ENCODE data around the gene EXOSC1. TPM values are rescaled to one million over a fixed set of nuclear protein-coding genes. Genes with fewer than 3 reads are reported as not detected.
"Not testable (repeated sequence)": the region's sequence is repeated elsewhere in the genome, so short reads cannot be mapped to it uniquely, and the experiment has no call there.

EXOSC1 gene
- total RNA-seq, 1 donor from 2014 or later: 59.8 TPM

DNA sequence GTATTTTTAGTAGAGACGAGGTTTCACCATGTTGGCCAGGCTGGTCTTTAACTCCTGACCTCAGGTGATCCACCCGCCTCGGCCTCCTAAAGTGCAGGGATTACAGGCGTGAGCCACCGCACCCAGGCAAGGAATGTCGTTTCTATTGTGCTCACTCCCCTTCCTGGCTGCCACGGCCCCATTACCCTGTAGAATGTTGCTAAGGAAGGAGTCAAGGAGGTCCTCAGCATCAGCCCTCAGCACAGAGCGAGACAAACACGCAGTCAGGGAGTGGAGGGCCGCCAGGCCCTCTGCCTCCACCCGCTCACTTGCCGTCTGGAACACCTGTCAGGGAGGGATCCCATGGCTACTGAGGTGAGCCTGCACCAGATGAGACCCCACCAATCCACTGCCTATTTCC, 23.0 kb upstream of the EXOSC1 start:
- H3K27me3 Mint-ChIP-seq; H3K27ac Mint-ChIP-seq; H3K9me3 Mint-ChIP-seq; H3K4me3 Mint-ChIP-seq; DNase-seq; H3K4me1 Mint-ChIP-seq; intact Hi-C loops (cut with micrococcal nuclease): not testable (repeated sequence)
- peaks cover 61% of the 10 kb centered on the region for H3K36me3 Mint-ChIP-seq (ENCODE audit: low read depth)

DNA sequence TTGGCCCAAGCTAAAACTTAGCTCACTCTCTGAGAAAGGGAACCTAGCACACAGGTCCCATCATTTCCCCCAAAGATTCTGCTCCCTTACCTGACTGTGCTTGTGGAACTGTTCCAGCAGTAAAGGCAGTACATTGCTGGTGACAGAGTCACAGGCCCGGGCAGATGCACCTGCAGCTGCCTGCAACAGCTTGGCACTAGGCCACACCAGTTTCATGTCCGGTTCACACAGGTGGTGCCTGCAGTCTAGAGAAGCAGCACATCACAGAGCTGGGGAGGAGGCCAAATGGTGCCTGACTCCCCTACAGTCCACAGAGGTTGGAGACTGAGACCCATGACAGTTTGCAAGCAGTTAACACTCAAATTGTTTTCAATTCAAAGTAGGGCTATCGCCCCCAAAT, 22.4 kb upstream of the EXOSC1 start:
- no peak for DNase-seq
- Mint-ChIP-seq H3K27me3 (no peaks in the 10 kb centered on the region), H3K4me1 (peaks cover 1% of the 10 kb centered on the region), H3K9me3 (no peaks in the 10 kb centered on the region), H3K36me3 (ENCODE audit: low read depth) (peaks cover 60% of the 10 kb centered on the region), H3K4me3 (no peak overlapping the region), H3K27ac (no peak overlapping the region)
- intact Hi-C loops (cut with micrococcal nuclease): no loop called here

DNA sequence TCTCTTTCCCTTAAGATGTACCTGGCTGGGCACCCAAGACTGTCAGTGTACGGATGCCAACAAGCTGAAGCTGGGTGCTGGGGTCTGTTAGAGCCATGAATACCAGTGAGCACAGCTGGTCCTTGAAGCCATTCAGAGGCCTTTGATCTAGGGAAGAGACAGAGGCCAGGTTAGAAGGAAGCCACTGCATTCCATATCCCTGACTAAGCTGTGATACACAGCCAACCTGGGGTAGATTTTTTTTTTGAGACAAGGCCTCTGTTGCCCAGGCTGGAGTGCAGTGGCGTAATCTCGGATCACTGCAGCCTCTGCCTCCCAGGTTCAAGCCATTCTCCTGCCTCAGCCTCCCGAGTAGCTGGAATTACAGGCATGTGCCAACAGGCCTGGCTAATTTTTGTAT, 20.9 kb upstream of the EXOSC1 start:
- Mint-ChIP-seq H3K4me1 (peaks cover 1% of the 10 kb centered on the region), H3K4me3 (no peak overlapping the region), H3K9me3 (no peaks in the 10 kb centered on the region), H3K27me3 (no peaks in the 10 kb centered on the region), H3K36me3 (ENCODE audit: low read depth) (peaks cover 62% of the 10 kb centered on the region), H3K27ac (no peak overlapping the region)
- intact Hi-C loops (cut with micrococcal nuclease): no loop called here
- no peak for DNase-seq

DNA sequence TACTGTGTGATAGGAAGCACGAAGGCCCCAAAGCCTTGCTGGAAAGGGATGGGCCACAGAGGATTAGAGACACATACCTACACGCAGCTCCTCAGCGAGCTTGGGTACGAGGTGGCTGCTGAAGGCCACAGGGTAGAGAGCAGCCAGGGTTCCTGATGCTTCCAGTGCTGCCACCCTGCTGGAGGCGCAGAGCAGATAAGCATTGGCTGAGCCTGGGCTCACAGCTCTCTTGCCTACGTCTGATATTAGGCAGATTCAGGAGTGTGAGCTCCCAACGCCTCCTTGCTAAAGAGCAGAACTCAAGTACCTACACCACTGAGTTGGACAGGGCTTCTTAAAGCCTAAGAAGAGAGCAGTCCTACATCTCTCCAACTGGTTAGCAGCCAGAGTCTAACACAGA, 20.2 kb upstream of the EXOSC1 start:
- intact Hi-C loops (cut with micrococcal nuclease): no loop called here
- Mint-ChIP-seq H3K27ac (no peak overlapping the region), H3K36me3 (ENCODE audit: low read depth) (peaks cover 68% of the 10 kb centered on the region), H3K4me3 (no peak overlapping the region), H3K9me3 (no peaks in the 10 kb centered on the region), H3K4me1 (peaks cover 1% of the 10 kb centered on the region), H3K27me3 (no peaks in the 10 kb centered on the region)
- no peak for DNase-seq

DNA sequence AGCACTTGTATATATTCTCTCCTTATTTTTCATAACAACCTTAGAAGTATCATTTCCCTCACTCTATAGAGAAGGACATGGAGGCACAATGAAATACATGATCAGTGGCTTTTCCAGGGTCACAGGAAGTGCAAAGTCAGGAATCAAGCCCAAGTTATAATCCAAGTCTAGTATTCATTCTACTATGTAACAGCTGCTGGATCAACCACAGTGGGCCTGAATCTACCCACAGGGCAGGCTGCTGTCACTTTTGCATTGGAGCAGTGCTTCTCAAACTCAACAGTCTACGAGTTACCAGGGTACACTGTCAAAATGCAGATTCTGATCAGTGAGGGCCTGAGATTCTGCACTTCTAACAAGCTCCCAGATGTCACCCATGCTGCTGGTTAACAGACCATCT, 18.4 kb upstream of the EXOSC1 start:
- H3K4me1 Mint-ChIP-seq: peaks cover 1% of the 10 kb centered on the region
- no peak overlapping the region for H3K4me3 Mint-ChIP-seq
- peaks cover 70% of the 10 kb centered on the region for H3K36me3 Mint-ChIP-seq (ENCODE audit: low read depth)
- no peaks in the 10 kb centered on the region for H3K9me3 Mint-ChIP-seq
- no peak for DNase-seq
- H3K27ac Mint-ChIP-seq: peak overlapping the region; percentile 43
- no peaks in the 10 kb centered on the region for H3K27me3 Mint-ChIP-seq
- intact Hi-C loops (cut with micrococcal nuclease): no loop called here

DNA sequence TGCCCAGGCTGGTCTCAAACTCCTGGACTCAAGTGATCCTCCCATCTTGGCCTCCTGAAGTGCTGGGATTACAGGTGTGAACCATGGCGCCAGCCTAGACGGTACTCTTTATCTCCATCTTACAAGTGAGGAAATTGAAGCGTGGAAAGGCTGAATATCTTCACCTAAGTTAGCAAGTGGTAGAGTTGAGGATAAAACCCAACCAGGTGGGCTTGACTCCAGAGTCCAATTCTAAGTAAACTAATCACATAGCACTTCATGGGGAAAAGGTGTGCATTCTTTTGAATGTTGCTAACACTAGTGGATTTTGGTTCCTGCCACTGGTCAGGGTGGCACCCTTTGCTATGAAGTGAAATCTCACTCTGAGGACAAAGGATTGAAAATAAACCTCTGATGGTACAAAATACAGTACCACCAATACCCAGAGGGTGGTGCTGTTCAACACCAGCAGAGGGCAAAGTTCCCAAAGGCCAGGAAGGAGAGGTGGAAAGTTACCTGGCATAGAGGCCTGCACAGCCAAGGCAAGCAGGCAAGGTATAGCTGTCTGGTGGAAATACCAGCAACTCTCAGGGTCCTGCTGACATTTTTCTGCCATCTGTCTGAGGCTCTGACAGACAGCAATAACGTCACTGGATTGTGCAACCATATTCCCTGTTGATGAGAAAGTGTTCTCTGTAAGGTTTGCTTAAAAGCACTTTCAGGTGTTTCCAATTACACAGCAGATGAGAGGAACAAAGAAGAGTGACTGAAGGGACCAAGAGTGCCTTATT, 17.7 kb upstream of the EXOSC1 start:
- intact Hi-C loops (cut with micrococcal nuclease): loop anchor here (1.0 kb wide), 1 partner anchor 90 kb away; no protein-coding TSS in a partner anchor
- Mint-ChIP-seq H3K4me3 (no peak overlapping the region), H3K9me3 (no peaks in the 10 kb centered on the region), H3K27me3 (no peaks in the 10 kb centered on the region), H3K27ac (peak overlapping the region; percentile 43), H3K36me3 (ENCODE audit: low read depth) (peaks cover 69% of the 10 kb centered on the region), H3K4me1 (peaks cover 1% of the 10 kb centered on the region)
- peak; percentile 83 for DNase-seq

DNA sequence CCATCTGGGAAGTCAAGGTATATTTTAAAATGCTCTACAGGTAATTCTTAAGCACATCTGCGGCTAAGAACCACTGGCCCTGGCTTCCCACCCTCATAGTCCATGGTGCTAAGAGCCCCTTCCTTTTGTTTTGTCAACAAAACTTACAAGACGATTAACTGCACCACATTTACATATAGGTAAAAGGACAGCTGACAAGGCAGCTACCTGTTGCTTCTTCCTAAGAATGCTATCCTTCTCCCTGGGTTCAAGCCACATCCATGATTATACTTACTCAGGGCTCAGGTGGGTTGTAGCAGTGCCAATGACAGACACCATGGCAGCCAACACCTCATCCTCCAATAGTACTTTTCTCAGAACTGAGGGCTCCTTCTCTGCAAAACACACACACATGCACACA, 16.5 kb upstream of the EXOSC1 start:
- H3K27me3 Mint-ChIP-seq: no peaks in the 10 kb centered on the region
- peaks cover 1% of the 10 kb centered on the region for H3K4me1 Mint-ChIP-seq
- DNase-seq: no peak
- peaks cover 69% of the 10 kb centered on the region for H3K36me3 Mint-ChIP-seq (ENCODE audit: low read depth)
- no peak overlapping the region for H3K4me3 Mint-ChIP-seq
- peak overlapping the region; percentile 15 for H3K27ac Mint-ChIP-seq
- intact Hi-C loops (cut with micrococcal nuclease): no loop called here
- H3K9me3 Mint-ChIP-seq: no peaks in the 10 kb centered on the region

DNA sequence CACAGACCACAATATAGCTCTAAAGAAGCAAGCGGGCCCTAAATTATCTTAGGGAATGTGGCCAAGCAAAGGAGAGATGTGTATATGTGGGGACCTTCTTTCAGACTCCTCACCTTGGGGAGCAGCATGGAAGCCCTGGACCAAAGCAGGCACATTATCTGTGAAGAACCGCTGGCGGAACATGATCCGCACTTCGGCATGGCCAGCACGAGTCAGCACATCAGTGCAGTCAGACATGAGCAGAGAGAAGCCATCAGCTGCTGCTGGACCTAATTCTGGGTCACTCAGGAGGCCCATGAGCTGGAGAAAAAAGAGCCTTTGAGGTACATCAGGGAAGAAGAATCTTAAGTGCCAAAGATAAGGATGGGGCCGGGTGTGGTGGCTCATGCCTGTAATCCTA, 14.1 kb upstream of the EXOSC1 start:
- Mint-ChIP-seq H3K4me1 (peaks cover 6% of the 10 kb centered on the region), H3K27ac (no peak overlapping the region), H3K36me3 (ENCODE audit: low read depth) (peaks cover 74% of the 10 kb centered on the region), H3K9me3 (no peaks in the 10 kb centered on the region), H3K27me3 (no peaks in the 10 kb centered on the region), H3K4me3 (no peak overlapping the region)
- DNase-seq: no peak
- intact Hi-C loops (cut with micrococcal nuclease): no loop called here

DNA sequence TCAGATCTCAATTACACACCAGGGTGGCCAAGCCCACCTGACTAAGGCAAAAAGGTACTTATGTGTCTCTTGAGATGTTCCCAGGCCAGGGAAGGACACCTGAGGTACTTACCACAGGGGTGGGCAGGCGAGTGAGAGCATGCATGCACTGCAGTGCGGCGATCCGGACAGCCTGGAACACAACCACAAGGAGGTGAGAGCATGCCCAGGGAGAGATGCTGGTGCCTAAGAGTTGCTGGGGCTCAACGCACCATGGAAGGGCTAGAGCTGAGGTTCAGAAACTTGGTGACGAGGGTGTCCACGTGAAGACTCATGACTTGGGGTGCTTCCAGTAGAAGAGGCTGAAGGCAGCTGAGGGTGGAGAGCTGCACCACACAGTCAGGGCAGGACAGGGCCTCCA, 13.3 kb upstream of the EXOSC1 start:
- no peak overlapping the region for H3K27ac Mint-ChIP-seq
- H3K27me3 Mint-ChIP-seq: no peaks in the 10 kb centered on the region
- H3K4me3 Mint-ChIP-seq: no peak overlapping the region
- H3K4me1 Mint-ChIP-seq: peaks cover 14% of the 10 kb centered on the region
- H3K9me3 Mint-ChIP-seq: no peaks in the 10 kb centered on the region
- intact Hi-C loops (cut with micrococcal nuclease): no loop called here
- peaks cover 71% of the 10 kb centered on the region for H3K36me3 Mint-ChIP-seq (ENCODE audit: low read depth)
- no peak for DNase-seq

DNA sequence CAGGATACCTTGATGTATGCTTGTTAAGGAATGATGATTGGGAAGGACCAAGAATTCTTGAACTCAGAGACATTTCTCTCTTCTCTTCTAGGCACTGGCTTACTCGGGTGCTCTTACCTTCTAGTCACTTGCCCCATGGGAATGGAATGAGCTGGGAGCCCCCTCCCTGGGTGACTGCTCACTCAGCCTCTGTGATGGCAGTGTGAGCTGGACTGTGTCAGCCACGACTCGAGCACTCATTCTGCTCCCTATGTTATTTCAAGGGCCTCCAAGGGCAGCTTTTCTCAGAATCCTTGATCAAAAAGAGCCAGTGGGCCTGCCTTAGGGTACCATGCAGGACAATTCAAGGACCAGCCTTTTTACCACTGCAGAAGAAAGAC, 10.9 kb upstream of the EXOSC1 start:
- DNase-seq: no peak
- intact Hi-C loops (cut with micrococcal nuclease): no loop called here
- peaks cover 21% of the 10 kb centered on the region for H3K4me1 Mint-ChIP-seq
- H3K27ac Mint-ChIP-seq: peak overlapping the region; percentile 26
- H3K27me3 Mint-ChIP-seq: no peaks in the 10 kb centered on the region
- peaks cover 74% of the 10 kb centered on the region for H3K36me3 Mint-ChIP-seq (ENCODE audit: low read depth)
- no peak overlapping the region for H3K4me3 Mint-ChIP-seq
- no peaks in the 10 kb centered on the region for H3K9me3 Mint-ChIP-seq

DNA sequence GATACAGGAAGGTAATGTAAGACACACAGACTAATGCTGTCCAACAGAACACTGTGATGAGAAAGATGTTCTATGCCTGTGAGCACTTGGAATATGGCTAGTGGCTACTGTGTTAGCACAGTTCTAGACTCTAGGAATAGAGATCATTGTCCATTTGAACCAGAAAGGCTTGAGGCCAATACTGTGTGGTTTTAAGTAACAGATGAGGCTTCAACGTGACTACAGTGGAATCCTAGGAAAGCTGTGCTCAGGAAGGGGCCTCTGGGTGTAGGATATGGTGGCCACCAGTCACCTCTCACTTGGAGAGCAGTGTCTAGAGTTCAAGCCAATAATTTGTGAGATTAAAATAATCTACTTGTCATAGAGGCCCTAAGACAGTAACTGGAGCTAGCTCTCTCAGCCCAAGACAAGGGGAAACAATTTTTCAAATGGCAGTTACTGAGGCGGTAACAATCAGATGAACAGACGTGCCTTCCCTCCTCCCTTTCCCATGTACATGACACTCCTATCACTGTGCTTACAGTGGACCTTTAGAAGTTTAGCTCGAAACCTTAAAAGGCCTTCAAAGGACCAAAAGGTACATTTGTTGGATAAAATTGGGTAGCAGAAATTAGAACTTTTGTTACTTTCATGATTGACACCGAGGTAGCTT, 10.4 kb upstream of the EXOSC1 start:
- Mint-ChIP-seq H3K27ac (no peak overlapping the region), H3K4me3 (no peak overlapping the region), H3K9me3 (no peaks in the 10 kb centered on the region), H3K4me1 (peaks cover 21% of the 10 kb centered on the region), H3K27me3 (no peaks in the 10 kb centered on the region), H3K36me3 (ENCODE audit: low read depth) (peaks cover 71% of the 10 kb centered on the region)
- intact Hi-C loops (cut with micrococcal nuclease): no loop called here
- DNase-seq: no peak

DNA sequence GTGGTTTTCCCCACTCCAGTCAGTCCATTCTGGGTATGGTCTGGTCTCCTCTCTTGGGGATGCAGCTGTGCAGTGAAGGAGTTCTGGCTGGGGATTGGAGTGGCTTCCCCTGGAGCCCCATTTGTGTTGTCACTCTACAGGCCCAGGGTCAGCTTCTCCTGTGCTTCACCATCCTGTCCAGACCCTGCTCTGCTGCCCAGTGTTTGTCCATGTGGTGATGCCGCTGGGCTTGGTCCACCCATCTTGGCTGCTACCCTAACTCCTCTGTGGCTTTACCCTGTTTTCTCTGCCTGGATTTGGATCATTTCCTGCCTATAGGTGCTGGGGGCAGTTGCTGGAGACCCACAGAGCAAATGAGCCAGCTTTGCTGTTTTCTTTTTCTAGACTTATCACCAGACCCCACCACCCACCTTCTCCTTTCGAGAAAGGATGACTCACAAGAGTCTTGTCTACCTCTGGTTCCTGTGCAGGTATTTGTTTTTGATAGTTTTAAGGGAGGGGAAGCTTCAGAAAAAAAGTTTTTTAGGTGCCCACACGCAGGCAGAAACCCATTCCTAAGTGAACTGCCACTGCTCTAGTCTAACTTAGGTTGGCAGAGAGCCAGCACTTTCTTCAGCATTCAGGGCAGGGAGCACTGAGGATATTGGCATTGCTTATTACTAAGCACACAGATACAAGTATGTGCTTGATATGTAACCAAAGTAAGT, 8.7 kb upstream of the EXOSC1 start:
- H3K27ac Mint-ChIP-seq: peak overlapping the region; percentile 67
- H3K4me1 Mint-ChIP-seq: peaks cover 30% of the 10 kb centered on the region
- DNase-seq: no peak
- H3K9me3 Mint-ChIP-seq: no peaks in the 10 kb centered on the region
- H3K36me3 Mint-ChIP-seq (ENCODE audit: low read depth): peaks cover 64% of the 10 kb centered on the region
- no peaks in the 10 kb centered on the region for H3K27me3 Mint-ChIP-seq
- no peak overlapping the region for H3K4me3 Mint-ChIP-seq
- intact Hi-C loops (cut with micrococcal nuclease): no loop called here

DNA sequence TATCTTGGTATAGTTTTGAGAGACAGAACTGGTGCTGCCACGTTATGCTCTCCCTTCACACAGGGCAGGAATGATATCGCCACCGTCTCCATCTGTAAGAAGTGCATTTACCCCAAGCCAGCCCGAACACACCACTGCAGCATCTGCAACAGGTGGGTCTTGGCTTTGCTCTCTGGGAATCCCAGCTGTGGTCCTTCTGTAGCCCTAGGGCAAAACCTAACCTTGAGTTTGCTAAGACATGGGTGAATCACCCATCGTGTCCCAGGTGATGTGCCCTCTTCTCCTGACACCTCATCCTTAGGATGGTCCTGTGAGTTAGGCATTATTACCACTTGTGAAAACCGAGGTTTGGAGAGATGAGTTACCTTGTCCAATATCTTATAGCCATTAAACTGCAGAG, 6.5 kb upstream of the EXOSC1 start:
- Mint-ChIP-seq H3K9me3 (no peaks in the 10 kb centered on the region), H3K4me1 (peaks cover 42% of the 10 kb centered on the region), H3K27ac (no peak overlapping the region), H3K36me3 (ENCODE audit: low read depth) (peaks cover 54% of the 10 kb centered on the region), H3K4me3 (no peak overlapping the region), H3K27me3 (no peaks in the 10 kb centered on the region)
- intact Hi-C loops (cut with micrococcal nuclease): no loop called here
- no peak for DNase-seq

DNA sequence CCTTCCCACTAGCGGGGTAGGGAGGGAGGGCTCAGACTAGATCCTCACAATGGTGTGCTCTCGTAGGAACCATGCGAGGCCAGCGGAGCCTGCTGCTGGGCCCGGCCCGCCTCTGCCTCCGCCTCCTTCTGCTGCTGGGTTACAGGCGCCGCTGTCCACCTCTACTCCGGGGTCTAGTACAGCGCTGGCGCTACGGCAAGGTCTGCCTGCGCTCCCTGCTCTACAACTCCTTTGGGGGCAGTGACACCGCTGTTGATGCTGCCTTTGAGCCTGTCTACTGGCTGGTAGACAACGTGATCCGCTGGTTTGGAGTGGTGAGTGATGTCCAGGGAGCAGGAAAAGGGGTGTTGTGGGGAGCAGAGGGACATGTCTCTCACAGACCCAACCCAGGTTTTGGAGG, 5.8 kb upstream of the EXOSC1 start:
- no peak overlapping the region for H3K4me3 Mint-ChIP-seq
- H3K27me3 Mint-ChIP-seq: no peaks in the 10 kb centered on the region
- intact Hi-C loops (cut with micrococcal nuclease): no loop called here
- no peaks in the 10 kb centered on the region for H3K9me3 Mint-ChIP-seq
- no peak overlapping the region for H3K27ac Mint-ChIP-seq
- H3K36me3 Mint-ChIP-seq (ENCODE audit: low read depth): peaks cover 46% of the 10 kb centered on the region
- DNase-seq: no peak
- peaks cover 48% of the 10 kb centered on the region for H3K4me1 Mint-ChIP-seq

Measured in activated CD4-positive, alpha-beta T cell treated with anti-CD3 and anti-CD28 coated beads, Interleukin-2, amount 10 ng/mL, durations not matched to agents 24 days and 14 days (primary cell).